DMS79 (cell line): ENCODE data around the gene ABCC1.
A peak's percentile ranks its signal among the peaks of the same experiment; 100 is the strongest.

ENCODE experiments used
- DNase-seq: peaks from one replicate; lab custom pipeline; 2025; lab: John Stamatoyannopoulos, UW

Gene ABCC1

GRCh38 chr16:16111639-16112038 is 162.2 kb downstream of the ABCC1 start:
- DNase-seq = no peak

- DNase-seq = no peak
Measured at GRCh38 chr16:16112450-16113053, 163.1 kb downstream of the ABCC1 start.

- no peak for DNase-seq
Measured at GRCh38 chr16:16113076-16113475, 163.7 kb downstream of the ABCC1 start.

GRCh38 chr16:16116841-16117240 is 167.4 kb downstream of the ABCC1 start:
- DNase-seq = no peak

GRCh38 chr16:16118337-16118736 is 168.9 kb downstream of the ABCC1 start:
- DNase-seq = no peak

GRCh38 chr16:16120044-16120381 is 170.6 kb downstream of the ABCC1 start:
- DNase-seq = no peak

- peak; percentile 78 for DNase-seq
Measured at GRCh38 chr16:16120382-16121184, 171.2 kb downstream of the ABCC1 start.

GRCh38 chr16:16121185-16121727 is 171.8 kb downstream of the ABCC1 start:
- DNase-seq = no peak

- no peak for DNase-seq
Measured at GRCh38 chr16:16122264-16122663, 172.8 kb downstream of the ABCC1 start.

- no peak for DNase-seq
Measured at GRCh38 chr16:16124438-16124837, 175.0 kb downstream of the ABCC1 start.

- no peak for DNase-seq
Measured at GRCh38 chr16:16124974-16125373, 175.6 kb downstream of the ABCC1 start.

- no peak for DNase-seq
Measured at GRCh38 chr16:16126896-16127295, 177.5 kb downstream of the ABCC1 start.

GRCh38 chr16:16127469-16128116 is 178.2 kb downstream of the ABCC1 start:
- DNase-seq = peak; percentile 5

GRCh38 chr16:16131204-16131603 is 181.8 kb downstream of the ABCC1 start:
- no peak for DNase-seq

- no peak for DNase-seq
Measured at GRCh38 chr16:16131659-16132058, 182.2 kb downstream of the ABCC1 start.

- no peak for DNase-seq
Measured at GRCh38 chr16:16133943-16134604, 184.7 kb downstream of the ABCC1 start.

GRCh38 chr16:16136588-16136987 is 187.2 kb downstream of the ABCC1 start:
- DNase-seq = no peak

GRCh38 chr16:16137110-16137509 is 187.7 kb downstream of the ABCC1 start:
- no peak for DNase-seq

GRCh38 chr16:16138034-16138635 is 188.7 kb downstream of the ABCC1 start:
- DNase-seq = no peak

GRCh38 chr16:16139061-16139460 is 189.6 kb downstream of the ABCC1 start:
- DNase-seq = no peak

GRCh38 chr16:16139806-16140205 is 190.4 kb downstream of the ABCC1 start:
- no peak for DNase-seq

- DNase-seq = no peak
Measured at GRCh38 chr16:16140537-16140936, 191.1 kb downstream of the ABCC1 start.
